Measurements from ENCODE around the gene PRKCI.

DNA sequence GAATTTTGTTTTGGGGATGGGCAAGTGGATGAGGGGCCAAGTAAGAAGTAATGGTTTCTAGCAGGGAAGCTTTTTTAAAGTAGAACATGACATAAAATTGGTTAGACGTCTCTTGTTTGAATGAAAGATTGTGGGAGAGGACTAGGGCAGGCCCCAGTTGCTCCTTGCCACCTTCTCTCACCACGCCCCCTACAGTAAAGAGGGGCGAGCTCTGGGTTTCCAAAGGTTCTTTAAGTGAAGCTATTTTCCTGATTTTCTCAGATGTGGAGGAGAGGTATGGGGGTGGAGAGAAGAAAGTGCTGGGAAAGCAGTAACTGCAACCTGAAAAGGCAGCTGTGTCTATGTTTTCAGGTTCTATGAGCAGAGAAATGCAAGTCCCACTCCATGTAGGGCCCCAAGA is 102.7 kb downstream of the PRKCI start:
- TF ChIP-seq CTCF (conservative IDR thresholded peaks at IDR 0.05; ENCODE audit: low read depth, low read length) (no peak), CEBPB (IDR thresholded peaks at IDR 0.05; ENCODE audit: low read depth, low read length) (no peak), POLR2A (IDR thresholded peaks at IDR 0.05; ENCODE audit: low read depth, low read length) (no peak), SMC3 (IDR thresholded peaks at IDR 0.05; ENCODE audit: low read depth, low read length) (no peak), USF2 (IDR thresholded peaks at IDR 0.05; ENCODE audit: low read depth, low read length) (no peak), NFE2L2 (IDR thresholded peaks at IDR 0.05; ENCODE audit: low read depth, low read length) (no peak), RAD21 (IDR thresholded peaks at IDR 0.05; ENCODE audit: low read length) (no peak), RFX5 (IDR thresholded peaks at IDR 0.05; ENCODE audit: low read depth, low read length) (no peak), MAZ (IDR thresholded peaks at IDR 0.05; ENCODE audit: borderline replicate concordance, low read depth, low read length) (no peak), RCOR1 (IDR thresholded peaks at IDR 0.05; ENCODE audit: insufficient replicate concordance, low read length) (no peak), ELK1 (IDR thresholded peaks at IDR 0.05; ENCODE audit: borderline replicate concordance, low read depth, low read length) (no peak), MXI1 (IDR thresholded peaks at IDR 0.05; ENCODE audit: borderline replicate concordance, low read depth, low read length) (no peak), BHLHE40 (IDR thresholded peaks at IDR 0.05; ENCODE audit: low read depth, low read length) (no peak)
